HUES64 (cell line): Measurements from ENCODE around the gene MASP1.
"Not testable (repeated sequence)": the region's sequence is repeated elsewhere in the genome, so short reads cannot be mapped to it uniquely, and the experiment has no call there.

ENCODE experiments used
- H3K27ac ChIP-seq: 2 replicates; pipeline ENCODE4 v1.7.0; 2013; ENCODE audit warnings: low read depth, low read length, inconsistent platforms
- H3K27me3 ChIP-seq: 2 replicates; pipeline ENCODE4 v1.6.1; 2013; ENCODE audit warnings: mild to moderate bottlenecking, low read length; ENCODE audit not compliant: insufficient read depth
- H3K36me3 ChIP-seq: 2 replicates; pipeline ENCODE4 v1.6.1; 2013; ENCODE audit warnings: mild to moderate bottlenecking, low read length; ENCODE audit not compliant: insufficient read depth
- H3K4me1 ChIP-seq: 2 replicates; pipeline ENCODE4 v1.6.1; 2013; ENCODE audit warnings: mild to moderate bottlenecking, low read length, moderate library complexity; ENCODE audit not compliant: insufficient read depth
- H3K4me3 ChIP-seq: 2 replicates; pipeline ENCODE4 v1.5.1; 2013; ENCODE audit warnings: mild to moderate bottlenecking, low read length, moderate library complexity
- H3K9ac ChIP-seq: 2 replicates; pipeline ENCODE4 v1.6.1; 2013; ENCODE audit warnings: mild to moderate bottlenecking, low read depth, low read length
- H3K9me3 ChIP-seq: 2 replicates; pipeline ENCODE4 v1.6.1; 2013; ENCODE audit warnings: low read depth, low read length; ENCODE audit not compliant: insufficient read depth
- WGBS: fragments of 150-250, 120-280 bp; methylation state at CpG from one replicate; pipeline ENCODE4 v1.1.7; 2013; ENCODE audit warnings: missing lambda C conversion rate; 5-methylcytosine and 5-hydroxymethylcytosine counted together

MASP1 gene

DNA sequence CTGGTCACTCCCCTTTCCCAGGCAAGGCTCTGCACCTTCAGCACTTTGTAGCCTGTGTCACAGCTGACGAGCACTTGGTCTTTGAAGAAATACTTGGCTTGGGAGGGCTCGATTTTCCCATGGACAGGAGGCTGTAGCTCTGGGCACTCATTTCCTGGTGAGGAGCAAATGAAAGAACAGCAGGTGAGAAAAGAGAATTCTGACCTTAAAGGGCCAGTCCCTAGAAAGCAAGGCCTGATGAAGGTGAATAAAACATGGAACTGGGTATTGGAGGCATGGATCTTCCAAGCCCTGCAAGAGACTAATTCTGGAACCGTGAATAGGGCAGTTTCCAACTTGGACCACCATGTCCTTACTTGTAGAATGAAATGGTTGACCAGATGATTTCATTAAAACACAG is 39.9 kb downstream of the MASP1 start:
- 63% methylated on average over 3 of the region's 3 CpGs for WGBS
- H3K4me3 ChIP-seq, result no peak overlapping the region

DNA sequence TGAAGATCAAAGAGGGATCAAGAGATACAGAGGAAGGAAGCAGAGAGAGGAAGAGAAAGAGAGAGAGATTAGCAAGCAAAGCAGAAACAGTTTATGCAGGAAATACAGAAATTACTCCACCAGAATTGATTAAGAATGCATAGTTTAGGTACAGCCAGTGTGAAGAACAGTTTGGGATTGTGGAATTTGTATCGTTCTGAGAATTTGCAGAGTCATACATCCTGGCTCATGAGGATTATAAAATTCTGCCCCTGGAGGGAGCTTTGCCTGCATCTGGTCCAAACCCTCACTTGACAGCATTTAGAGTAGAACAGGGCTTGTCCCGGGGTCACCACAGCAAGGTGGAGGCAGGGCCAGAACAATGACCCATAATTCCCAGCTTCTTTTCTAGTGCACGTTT is 44.1 kb downstream of the MASP1 start:
- H3K9ac ChIP-seq, result no peak overlapping the region
- H3K4me3 ChIP-seq, result no peak overlapping the region
- H3K27ac ChIP-seq, result no peak overlapping the region
- H3K36me3 ChIP-seq, result no peaks in the 10 kb centered on the region
- H3K4me1 ChIP-seq, result peaks cover 13% of the 10 kb centered on the region; the same call in 1 of the 2 replicates
- H3K27me3 ChIP-seq, result no peaks in the 10 kb centered on the region
- no peaks in the 10 kb centered on the region for H3K9me3 ChIP-seq
- WGBS, result 84% methylated on average over 3 of the region's 3 CpGs

More for the DNA sequence above, 39.9 kb downstream of the MASP1 start:
- H3K4me1 ChIP-seq, result peaks cover 13% of the 10 kb centered on the region; the same call in 1 of the 2 replicates
- H3K36me3 ChIP-seq, result no peaks in the 10 kb centered on the region
- H3K27me3 ChIP-seq, result no peaks in the 10 kb centered on the region
- no peak overlapping the region for H3K9ac ChIP-seq
- H3K27ac ChIP-seq, result no peak overlapping the region
- no peaks in the 10 kb centered on the region for H3K9me3 ChIP-seq

DNA sequence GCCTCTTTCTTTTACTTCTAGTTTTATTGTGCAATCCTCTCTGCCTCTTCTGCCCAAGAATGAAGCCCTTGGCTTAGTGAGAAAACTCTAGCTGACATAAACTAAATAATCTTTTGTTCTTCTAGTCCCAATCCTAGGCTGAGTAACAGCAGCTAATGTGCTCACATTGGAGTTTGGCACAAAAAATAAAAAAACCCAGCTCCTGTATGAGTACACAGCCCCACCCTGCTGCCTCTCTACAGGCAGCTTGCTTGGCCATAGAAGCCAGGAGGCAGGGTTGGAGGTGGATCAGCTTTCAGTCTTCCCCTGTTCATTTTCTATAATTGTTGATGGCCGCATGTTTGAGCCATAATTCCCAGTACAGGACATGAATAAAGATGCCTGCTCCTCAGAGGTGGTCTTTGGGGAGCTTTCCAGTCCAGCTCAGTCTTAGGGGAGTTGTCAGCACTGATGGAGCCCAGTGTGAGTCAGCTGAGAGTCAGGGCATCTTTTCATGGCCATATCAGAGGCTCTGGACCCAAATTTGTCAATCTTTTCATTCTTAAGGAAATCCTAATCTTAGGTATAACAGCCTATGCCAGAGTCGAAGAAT is 47.5 kb downstream of the MASP1 start:
- 73% methylated on average over 2 of the region's 2 CpGs for WGBS
- no peak overlapping the region for H3K4me3 ChIP-seq
- no peaks in the 10 kb centered on the region for H3K27me3 ChIP-seq
- H3K36me3 ChIP-seq, result no peaks in the 10 kb centered on the region
- H3K27ac ChIP-seq, result no peak overlapping the region
- H3K9me3 ChIP-seq, result no peaks in the 10 kb centered on the region
- no peaks in the 10 kb centered on the region for H3K4me1 ChIP-seq
- no peak overlapping the region for H3K9ac ChIP-seq

DNA sequence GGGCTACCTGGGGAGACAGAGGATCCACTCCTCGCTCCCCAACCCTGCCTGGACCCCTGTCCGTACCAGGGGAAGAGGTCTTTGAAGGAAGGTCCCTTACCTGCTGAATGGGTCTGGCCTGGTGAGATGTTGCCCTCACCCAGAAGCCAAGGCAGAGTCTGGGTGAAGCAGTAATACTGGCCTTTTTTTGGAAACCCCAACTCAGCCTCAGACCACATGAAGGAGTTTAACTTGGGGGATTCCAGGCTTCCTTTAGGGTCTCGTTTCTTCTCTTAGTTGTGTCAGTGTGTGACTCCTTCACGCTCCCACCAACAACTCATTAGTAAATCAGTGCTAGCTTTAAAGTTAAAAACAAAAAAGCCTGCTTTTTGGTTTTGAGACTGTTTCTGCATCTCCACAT is 48.6 kb downstream of the MASP1 start:
- Histone ChIP-seq H3K9ac (no peak overlapping the region), H3K4me3 (no peak overlapping the region), H3K27ac (no peak overlapping the region), H3K9me3 (no peaks in the 10 kb centered on the region), H3K27me3 (no peaks in the 10 kb centered on the region), H3K4me1 (no peaks in the 10 kb centered on the region), H3K36me3 (no peaks in the 10 kb centered on the region)
- WGBS, result 100% methylated on average over 4 of the region's 4 CpGs

DNA sequence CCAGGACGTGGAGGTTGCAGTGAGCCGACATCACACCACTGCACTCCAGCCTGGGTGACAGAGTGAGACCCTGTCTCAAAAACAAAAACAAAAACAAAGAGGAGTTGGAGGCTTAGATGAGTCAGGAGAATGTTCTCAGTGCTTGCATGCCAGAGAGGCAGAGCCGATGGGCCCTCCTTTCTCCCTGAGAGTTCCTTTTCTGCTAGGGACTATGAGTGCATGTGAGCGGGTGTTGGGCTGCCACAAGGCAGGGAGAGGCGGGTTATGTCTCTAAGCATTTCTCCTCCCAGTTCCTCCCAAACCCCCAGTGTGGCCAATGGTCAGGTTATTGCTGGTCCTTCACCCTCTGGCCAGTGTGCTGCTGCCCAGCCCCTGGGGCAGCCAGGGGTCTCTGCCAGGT is 49.1 kb downstream of the MASP1 start:
- Histone ChIP-seq H3K27ac (no peak overlapping the region), H3K9ac (no peak overlapping the region), H3K4me3 (no peak overlapping the region), H3K36me3 (no peaks in the 10 kb centered on the region), H3K4me1 (no peaks in the 10 kb centered on the region), H3K27me3 (no peaks in the 10 kb centered on the region), H3K9me3 (no peaks in the 10 kb centered on the region)
- WGBS, result 88% methylated on average over 5 of the region's 5 CpGs

DNA sequence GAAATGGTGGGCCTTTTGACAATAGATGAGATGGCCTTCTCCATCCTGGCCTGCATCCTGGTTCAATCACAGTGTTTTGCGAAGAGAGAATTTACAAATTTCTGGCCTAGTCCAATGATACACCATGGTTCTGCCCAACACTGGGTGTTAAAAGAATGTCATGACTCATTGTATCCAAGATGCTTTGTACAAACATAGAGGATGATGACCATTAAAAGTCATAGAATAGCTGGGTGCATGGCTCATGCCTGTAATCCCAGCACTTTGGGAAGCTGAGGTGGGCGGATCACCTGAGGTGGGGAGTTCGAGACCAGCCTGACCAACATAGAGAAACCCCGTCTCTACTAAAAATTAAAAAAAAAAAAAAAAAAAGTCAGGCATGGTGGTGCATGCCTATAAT is 52.7 kb downstream of the MASP1 start:
- H3K27ac ChIP-seq, H3K4me1 ChIP-seq, H3K36me3 ChIP-seq, H3K27me3 ChIP-seq, H3K9ac ChIP-seq, H3K9me3 ChIP-seq, H3K4me3 ChIP-seq: not testable (repeated sequence)
- WGBS, result 98% methylated on average over 2 of the region's 4 CpGs

DNA sequence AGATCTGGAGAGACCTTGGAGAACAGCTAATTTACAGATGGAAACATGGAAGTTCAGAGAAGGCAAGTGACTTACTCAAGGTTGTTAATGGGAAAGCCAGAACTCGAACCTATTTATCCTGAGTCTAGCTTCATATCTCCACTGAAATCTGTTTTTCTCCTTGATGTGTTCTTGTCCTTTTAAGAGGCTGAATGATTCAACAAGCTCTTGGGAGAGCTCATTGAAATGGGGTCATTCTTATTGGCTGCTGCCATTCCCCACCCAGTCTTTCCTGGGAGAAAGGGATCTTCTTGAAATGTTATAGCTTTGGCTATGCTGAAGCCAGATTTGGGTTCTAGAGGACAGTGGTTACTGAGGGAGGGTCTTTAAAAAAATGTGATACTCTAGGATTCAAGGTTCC is 53.3 kb downstream of the MASP1 start:
- H3K9ac ChIP-seq, result no peak overlapping the region
- 93% methylated on average over 1 of the region's 1 CpG for WGBS
- no peaks in the 10 kb centered on the region for H3K4me1 ChIP-seq
- H3K27ac ChIP-seq, result no peak overlapping the region
- H3K9me3 ChIP-seq, result no peaks in the 10 kb centered on the region
- no peaks in the 10 kb centered on the region for H3K36me3 ChIP-seq
- H3K27me3 ChIP-seq, result no peaks in the 10 kb centered on the region
- no peak overlapping the region for H3K4me3 ChIP-seq

DNA sequence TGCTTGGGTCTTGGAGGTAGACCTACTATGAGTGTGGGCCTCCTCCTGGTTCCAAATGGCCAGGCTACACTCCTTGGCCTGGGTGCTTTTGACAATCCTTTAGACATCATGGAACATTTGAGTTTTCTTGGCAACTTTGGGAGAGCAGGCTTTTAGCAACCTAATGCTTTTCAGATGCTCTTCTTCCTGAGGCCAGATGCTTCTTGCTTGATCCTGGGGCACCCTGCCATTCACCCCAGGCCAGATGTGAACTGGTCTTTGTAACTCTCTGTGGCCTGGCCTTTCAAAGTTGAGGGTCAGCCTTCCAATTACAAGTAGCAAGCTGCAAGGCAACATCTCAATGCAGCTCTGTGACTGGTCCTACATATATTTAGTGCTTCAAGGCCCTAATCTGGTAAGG is 53.8 kb downstream of the MASP1 start:
- Histone ChIP-seq H3K9ac (no peak overlapping the region), H3K36me3 (no peaks in the 10 kb centered on the region), H3K27ac (no peak overlapping the region), H3K27me3 (no peaks in the 10 kb centered on the region), H3K4me1 (no peaks in the 10 kb centered on the region), H3K9me3 (no peaks in the 10 kb centered on the region), H3K4me3 (no peak overlapping the region)

DNA sequence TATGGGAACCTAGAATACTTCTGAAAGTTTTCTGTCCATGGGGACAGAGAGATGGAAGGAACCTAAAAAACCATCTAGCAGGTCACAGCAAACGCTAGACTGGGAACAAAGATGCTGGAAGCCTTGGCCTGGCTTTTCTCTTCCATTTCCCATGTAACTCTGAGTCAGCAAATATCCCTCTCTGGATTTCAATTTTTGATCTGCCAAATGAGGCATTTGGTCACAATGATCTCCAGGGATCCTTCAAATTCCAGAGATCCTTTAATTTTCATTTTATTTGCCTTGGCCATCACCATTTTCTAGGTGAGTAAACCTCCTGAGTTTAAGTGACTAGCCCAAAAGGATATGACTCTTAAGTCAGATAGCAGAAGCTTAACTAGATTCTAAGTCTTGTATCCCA is 54.6 kb downstream of the MASP1 start:
- H3K4me1 ChIP-seq, result no peaks in the 10 kb centered on the region
- WGBS, result 95% methylated on average over 1 of the region's 1 CpG

DNA sequence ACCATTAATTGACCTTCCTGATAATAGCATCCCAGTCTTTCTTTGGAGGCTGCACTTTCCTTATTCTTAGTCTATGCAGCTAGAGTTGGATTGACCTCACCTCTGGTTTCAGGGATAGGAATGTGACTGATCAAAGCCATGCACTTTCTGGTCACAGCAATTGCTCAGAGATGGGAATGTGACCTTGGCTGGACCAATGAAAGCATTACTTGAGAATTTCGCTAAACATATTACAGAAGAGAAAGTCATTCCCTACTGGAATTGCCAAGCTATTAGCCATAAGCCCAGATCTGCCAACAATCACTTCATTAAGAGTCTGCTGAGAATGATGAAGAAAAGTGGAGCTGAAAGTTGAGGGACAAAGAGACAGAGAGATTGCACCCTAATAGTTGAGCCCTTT is 61.5 kb downstream of the MASP1 start:
- H3K4me1 ChIP-seq, result no peaks in the 10 kb centered on the region
- H3K4me3 ChIP-seq, result no peak overlapping the region
- H3K27me3 ChIP-seq, result no peaks in the 10 kb centered on the region
- no peak overlapping the region for H3K9ac ChIP-seq
- 100% methylated on average over 1 of the region's 1 CpG for WGBS
- no peaks in the 10 kb centered on the region for H3K36me3 ChIP-seq
- H3K27ac ChIP-seq, result no peak overlapping the region
- no peaks in the 10 kb centered on the region for H3K9me3 ChIP-seq

More for the DNA sequence above, 54.6 kb downstream of the MASP1 start:
- Histone ChIP-seq H3K9ac (no peak overlapping the region), H3K27ac (no peak overlapping the region), H3K9me3 (no peaks in the 10 kb centered on the region), H3K4me3 (no peak overlapping the region), H3K27me3 (no peaks in the 10 kb centered on the region), H3K36me3 (no peaks in the 10 kb centered on the region)

DNA sequence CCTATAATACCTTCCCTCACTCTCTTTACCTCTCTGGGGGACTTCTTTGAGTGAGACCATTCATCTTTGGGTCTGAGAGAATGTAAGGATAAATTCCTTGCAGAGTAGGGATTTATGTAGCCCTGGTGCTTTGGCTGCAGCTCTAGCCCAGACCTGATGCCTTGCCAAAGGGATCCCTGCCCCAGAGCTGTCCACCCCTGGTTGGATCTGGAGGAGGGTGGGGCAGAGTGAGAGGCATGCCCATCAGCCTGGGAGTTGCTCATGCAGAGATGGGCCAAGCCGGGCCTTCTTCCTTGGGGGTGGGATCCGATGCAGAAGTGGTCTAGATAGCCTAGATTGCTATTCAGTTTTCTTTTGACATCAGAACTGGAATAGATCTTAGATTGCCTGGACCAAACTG is 62.8 kb downstream of the MASP1 start:
- Histone ChIP-seq H3K9me3 (no peaks in the 10 kb centered on the region), H3K36me3 (no peaks in the 10 kb centered on the region), H3K27ac (no peak overlapping the region), H3K4me3 (no peak overlapping the region), H3K9ac (no peak overlapping the region), H3K4me1 (no peaks in the 10 kb centered on the region), H3K27me3 (no peaks in the 10 kb centered on the region)
- WGBS, result 98% methylated on average over 2 of the region's 2 CpGs

DNA sequence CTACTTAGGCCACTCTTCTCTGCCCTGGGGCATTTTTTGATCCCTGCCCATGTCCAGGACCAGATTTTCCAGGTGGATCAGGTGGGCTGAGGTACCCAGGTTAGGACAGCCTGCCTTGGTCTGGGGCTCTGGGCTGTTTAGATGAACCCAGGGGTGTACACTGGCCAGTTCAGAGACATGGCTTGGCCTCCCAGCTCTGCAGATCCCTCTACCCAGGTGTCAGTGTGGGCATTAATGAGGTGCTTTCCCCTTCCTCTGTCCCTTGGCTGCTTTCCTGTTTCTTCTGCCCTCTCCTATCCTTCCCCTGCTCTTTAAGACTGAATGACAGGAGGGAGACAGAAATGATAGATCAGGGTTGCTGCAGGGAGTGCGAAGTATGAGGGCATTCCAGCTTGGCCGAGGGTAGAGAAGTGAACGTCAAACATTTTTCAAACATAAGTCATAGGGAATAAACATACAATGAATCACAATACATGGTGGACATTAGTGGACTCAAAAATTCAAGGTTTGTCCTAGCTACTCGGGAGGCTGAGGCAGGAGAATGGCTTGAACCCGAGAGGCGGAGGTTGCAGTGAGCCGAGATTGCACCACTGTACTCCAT is 63.8 kb downstream of the MASP1 start:
- no peaks in the 10 kb centered on the region for H3K4me1 ChIP-seq
- 94% methylated on average over 7 of the region's 7 CpGs for WGBS
- no peak overlapping the region for H3K9ac ChIP-seq
- H3K27ac ChIP-seq, result no peak overlapping the region
- no peaks in the 10 kb centered on the region for H3K9me3 ChIP-seq
- H3K27me3 ChIP-seq, result no peaks in the 10 kb centered on the region
- no peak overlapping the region for H3K4me3 ChIP-seq
- H3K36me3 ChIP-seq, result no peaks in the 10 kb centered on the region
